SK-N-SH (cell line): ENCODE measurements around the gene CLK2. TPM values are rescaled to one million over a fixed set of nuclear protein-coding genes. Genes with fewer than 3 reads are reported as not detected.

Experiments used
- CTCF ChIA-PET: fragments of 300-600, 350-600 bp; formaldehyde crosslinking; extraction: SDS; loops from one replicate; lab custom pipeline; 2021; lab: Yijun Ruan, JAX
- POLR2A ChIA-PET: fragments of 350-600 bp; sonication (Branson Sonifier 250); formaldehyde crosslinking; extraction: SDS; loops from one replicate; lab custom pipeline; 2020; ENCODE audit warnings: antibody characterized with exemption, inconsistent platforms; lab: Yijun Ruan, JAX
- DNase-seq: peaks from one replicate; pipeline ENCODE4 v3.0.0; 2012
- H2AFZ ChIP-seq: fragments of 200-600 bp; sonication (generic); 2 replicates; pipeline ENCODE4 v1.8.1; 2016; ENCODE audit warnings: antibody characterized with exemption, mild to moderate bottlenecking, low read depth
- H3F3A ChIP-seq: fragments of 200-600 bp; sonication (generic); replicated peaks from 2 replicates; pipeline ENCODE3; 2016; ENCODE audit warnings: antibody characterized with exemption, mild to moderate bottlenecking; ENCODE audit not compliant: insufficient read depth
- H3K27ac ChIP-seq, 2 experiments: fragments of 200-500 bp in 1 of 2; fragments of 200-600 bp in 1 of 2; sonication (Bioruptor generic) in 1 of 2; sonication (generic), shearing (Covaris generic) in 1 of 2; 2 replicates each; pipeline versions ENCODE4 v1.5.1 to v1.6.1; 2014 to 2016; ENCODE audit warnings: low read depth in 2 of 2, inconsistent platforms in 1 of 2, low read length in 1 of 2, mild to moderate bottlenecking in 1 of 2, mixed read lengths in 1 of 2
- H3K27me3 ChIP-seq: fragments of 200-600 bp; sonication (generic), shearing (Covaris generic); 2 replicates; pipeline ENCODE4 v1.6.1; 2016; ENCODE audit warnings: mixed run types; ENCODE audit not compliant: insufficient read depth
- H3K36me3 ChIP-seq, 2 experiments: fragments of 200-500 bp in 1 of 2; fragments of 200-600 bp in 1 of 2; sonication (Bioruptor generic) in 1 of 2; sonication (generic) in 1 of 2; replicated peaks in 1 of 2; 2 replicates each; pipeline versions ENCODE3 to v1.5.1; 2014 to 2016; ENCODE audit warnings: low read length in 1 of 2, mild to moderate bottlenecking in 1 of 2; ENCODE audit not compliant: insufficient read depth in 2 of 2, control insufficient read depth in 1 of 2
- H3K4me1 ChIP-seq, 2 experiments: fragments of 200-500 bp in 1 of 2; fragments of 200-600 bp in 1 of 2; sonication (Bioruptor generic) in 1 of 2; sonication (generic), shearing (Covaris generic) in 1 of 2; 2 replicates each; pipeline versions ENCODE4 v1.5.1 to v1.6.1; 2014 to 2016; ENCODE audit warnings: low read depth in 1 of 2, low read length in 1 of 2, mixed run types in 1 of 2; ENCODE audit not compliant: insufficient read depth in 2 of 2, control insufficient read depth in 1 of 2
- H3K4me2 ChIP-seq: fragments of 200-600 bp; sonication (generic), shearing (Covaris generic); 2 replicates; pipeline ENCODE4 v1.6.1; 2017; ENCODE audit warnings: mixed run types
- H3K4me3 ChIP-seq, 2 experiments: fragments of 200-500 bp in 1 of 2; fragments of 200-600 bp in 1 of 2; sonication (Bioruptor generic) in 1 of 2; sonication (generic), shearing (Covaris generic) in 1 of 2; 2 replicates each; pipeline versions ENCODE4 v1.5.1 to v1.8.1; 2014 to 2016; ENCODE audit warnings: low read depth in 2 of 2, inconsistent platforms in 1 of 2, low read length in 1 of 2, mild to moderate bottlenecking in 1 of 2, mixed read lengths in 1 of 2, moderate library complexity in 1 of 2
- H3K79me2 ChIP-seq: fragments of 200-600 bp; sonication (generic); 2 replicates; pipeline ENCODE4 v1.8.1; 2017; ENCODE audit warnings: mild to moderate bottlenecking; ENCODE audit not compliant: insufficient read depth
- H3K9ac ChIP-seq: fragments of 200-600 bp; sonication (generic); 2 replicates; pipeline ENCODE4 v1.6.1; 2017; ENCODE audit warnings: mixed run types
- H3K9me2 ChIP-seq: fragments of 200-600 bp; sonication (generic); 2 replicates; pipeline ENCODE4 v1.6.1; 2017; ENCODE audit warnings: mixed run types
- H3K9me3 ChIP-seq: fragments of 200-600 bp; sonication (generic); 2 replicates; pipeline ENCODE4 v1.6.1; 2017; ENCODE audit warnings: mixed run types, mild to moderate bottlenecking, moderate library complexity
- H4K20me1 ChIP-seq: fragments of 200-600 bp; sonication (generic); 2 replicates; pipeline ENCODE4 v1.6.1; 2017; ENCODE audit warnings: mild to moderate bottlenecking, mixed run types; ENCODE audit not compliant: insufficient read depth
- CHD2 ChIP-seq: fragments of 150-350 bp; IDR thresholded peaks from 2 replicates; pipeline ENCODE4 v1.6.1; 2018; ENCODE audit warnings: low read length; ENCODE audit not compliant: partially characterized antibody
- EP300 ChIP-seq, 2 experiments: IDR thresholded peaks; 2 replicates each; pipeline versions ENCODE4 v1.4.0 to v1.6.1; 2012; ENCODE audit warnings: borderline replicate concordance in 1 of 2, low read depth in 1 of 2, low read length in 1 of 2
- FOSL2 ChIP-seq: IDR thresholded peaks from 2 replicates; pipeline ENCODE4 v1.4.0; 2012; ENCODE audit warnings: low read depth, mild to moderate bottlenecking, moderate library complexity, borderline replicate concordance
- FOXJ3 ChIP-seq: sonication (generic); formaldehyde crosslinking; IDR thresholded peaks from 2 replicates; pipeline ENCODE4 v1.5.1; 2020; ENCODE audit warnings: mild to moderate bottlenecking, missing genetic modification reagents
- FOXM1 ChIP-seq: IDR thresholded peaks from 2 replicates; pipeline ENCODE4 v1.4.0; 2012; ENCODE audit warnings: low read depth, mild to moderate bottlenecking
- GATA2 ChIP-seq: sonication (generic); formaldehyde crosslinking; IDR thresholded peaks from 2 replicates; pipeline ENCODE4 v1.5.0; 2020; ENCODE audit warnings: mild to moderate bottlenecking, missing genetic modification reagents
- IRF3 ChIP-seq: fragments of 150-350 bp; IDR thresholded peaks from 2 replicates; pipeline ENCODE4 v1.6.1; 2016; ENCODE audit warnings: mild to moderate bottlenecking, low read depth, low read length
- MAX ChIP-seq: IDR thresholded peaks from 2 replicates; pipeline ENCODE4 v1.4.0; 2012; ENCODE audit warnings: low read depth
- MXI1 ChIP-seq: IDR thresholded peaks from 2 replicates; pipeline ENCODE4 v1.6.1; 2012; ENCODE audit warnings: mild to moderate bottlenecking, low read depth, low read length, improper control_type of control experiment
- POLR2AphosphoS5 ChIP-seq: IDR thresholded peaks from 2 replicates; pipeline ENCODE4 v1.6.1; 2012; ENCODE audit warnings: low read depth, low read length
- RCOR1 ChIP-seq: fragments of 150-350 bp; IDR thresholded peaks from 2 replicates; pipeline ENCODE4 v1.6.1; 2017; ENCODE audit warnings: antibody characterized with exemption, low read length
- REST ChIP-seq: IDR thresholded peaks from 2 replicates; pipeline ENCODE4 v1.6.1; 2012; ENCODE audit warnings: mild to moderate bottlenecking, low read depth, low read length, moderate library complexity
- RFX5 ChIP-seq: IDR thresholded peaks from 2 replicates; pipeline ENCODE4 v1.6.1; 2012; ENCODE audit warnings: mild to moderate bottlenecking, improper control_type of control experiment, low read length
- RXRA ChIP-seq: IDR thresholded peaks from 2 replicates; pipeline ENCODE4 v1.4.0; 2012; ENCODE audit warnings: low read depth, mild to moderate bottlenecking, borderline replicate concordance
- SIN3A ChIP-seq: IDR thresholded peaks from 2 replicates; pipeline ENCODE4 v1.6.1; 2012; ENCODE audit warnings: low read depth, mild to moderate bottlenecking, low read length, moderate library complexity, borderline replicate concordance
- SMC3 ChIP-seq: IDR thresholded peaks from 2 replicates; pipeline ENCODE4 v1.6.1; 2012; ENCODE audit warnings: low read depth, low read length, improper control_type of control experiment
- TAF1 ChIP-seq: IDR thresholded peaks from 2 replicates; pipeline ENCODE4 v1.6.1; 2012; ENCODE audit warnings: low read depth, mild to moderate bottlenecking, low read length, moderate library complexity, borderline replicate concordance
- TEAD4 ChIP-seq: IDR thresholded peaks from 2 replicates; pipeline ENCODE4 v1.4.0; 2012; ENCODE audit warnings: mild to moderate bottlenecking, borderline replicate concordance; ENCODE audit not compliant: insufficient read depth
- YY1 ChIP-seq: IDR thresholded peaks from 2 replicates; pipeline ENCODE4 v1.4.0; 2012; ENCODE audit warnings: low read depth, mild to moderate bottlenecking
- ZBTB33 ChIP-seq: IDR thresholded peaks from 2 replicates; pipeline ENCODE4 v1.4.0; 2012; ENCODE audit warnings: low read depth, borderline replicate concordance
- WGBS: methylation state at CpG from one replicate; pipeline ENCODE4 v1.1.6; 2017; ENCODE audit warnings: low lambda C conversion rate; 5-methylcytosine and 5-hydroxymethylcytosine counted together
- polyA plus RNA-seq, 3 experiments: library from polyadenylated mRNA; depleted of rRNA; stranded (reverse); fragments of >200 nt; gene quantifications; 2 replicates each; pipeline ENCODE4 v1.2.3, GENCODE V29; 2012

Gene CLK2
- polyA plus RNA-seq, 1 of the 3 experiments (the other 2 are of a cell fraction): 76.7 TPM

- TF ChIP-seq ZBTB33 (no peak), MXI1 (peak; percentile 98), CHD2 (no peak), RCOR1 (no peak), FOXM1 (no peak), EP300 (IDR thresholded peaks at IDR 0.05; ENCODE audit: borderline replicate concordance in 1 of 2, low read depth in 1 of 2, low read length in 1 of 2) (no peak), FOXJ3 (CRISPR knock-in tag) (0 out of 2 replicates have a peak, but pooled peaks have one; percentile 31), SMC3 (no peak), POLR2AphosphoS5 (peak; percentile 62), RFX5 (peak; percentile 37; the same call in 1 of the 2 replicates), RXRA (no peak; the same call in 1 of the 2 replicates), FOSL2 (no peak)
Measured at GRCh38 chr1:155273343-155274245, at the start of gene CLK2 (continued).

GRCh38 chr1:155322571-155322952 is 49.3 kb upstream of the CLK2 start:
- CTCF ChIA-PET: interaction anchor here (0.6 to 11.6 kb wide), 17 partner anchors 10 to 399 kb away, joined by 3 to 184 read pairs (median 5); partner anchors contain the start of genes CLK2, ENTREP3, FDPS and KRTCAP2
- Histone ChIP-seq H3K36me3 (peaks cover 7 to 22% of the 10 kb centered on the region in 2 experiments), H3K4me2 (peak overlapping the region; percentile 97), H3F3A (peaks cover 21% of the 10 kb centered on the region), H3K9me3 (no peaks in the 10 kb centered on the region), H3K27me3 (no peaks in the 10 kb centered on the region), H3K9me2 (no peaks in the 10 kb centered on the region), H2AFZ (no peak overlapping the region), H3K9ac (peak overlapping the region; percentile 85), H3K79me2 (peaks cover 39% of the 10 kb centered on the region), H3K4me3 (peak overlapping the region; percentile 84 to 95), H4K20me1 (0 out of 2 replicates have a peak, but pooled peaks cover 5% of the 10 kb centered on the region), H3K4me1 (peaks cover 12 to 37% of the 10 kb centered on the region in 2 experiments), H3K27ac (peak overlapping the region; percentile 95)
- POLR2A ChIA-PET: interaction anchor here (0.9 to 1.4 kb wide), 3 partner anchors 15 to 49 kb away, joined by 3 to 5 read pairs (median 4); partner anchors contain the start of genes CLK2 and FDPS
- TF ChIP-seq MAX (no peak), TEAD4 (no peak), IRF3 (no peak), YY1 (no peak), TAF1 (no peak), POLR2AphosphoS5 (no peak), FOXJ3 (CRISPR knock-in tag) (no peak), REST (no peak), FOXM1 (no peak), RFX5 (no peak), MXI1 (no peak), GATA2 (CRISPR knock-in tag) (no peak), FOSL2 (no peak), SIN3A (no peak)
- peak; percentile 75 for DNase-seq
- 8% methylated on average over 12 of the region's 28 CpGs for WGBS
